ENCODE data around the gene YRDC. TPM values are rescaled to one million over a fixed set of nuclear protein-coding genes. Genes with fewer than 3 reads are reported as not detected.

YRDC gene
- total RNA-seq, 4 donors from 2014 or later = 11.2 to 13.6 (median 11.7) TPM

GRCh38 chr1:37765916-37766664, 41.9 kb downstream of the YRDC start:
- DNase-seq (no peak), ATAC-seq (no peak)
- Histone ChIP-seq H3K27me3 (peaks cover 57 to 58% (median 57%) of the 10 kb centered on the region in 3 donors), H3K4me1 (no peaks in the 10 kb centered on the region), H3K9me3 (no peaks in the 10 kb centered on the region), H3K36me3 (no peaks in the 10 kb centered on the region), H3K4me3 (no peak overlapping the region), H3K27ac (no peak overlapping the region)
- in situ Hi-C loops (cut with MboI; ENCODE audit: low sequenced_read_pairs in 4 of 4) (no loop called here), intact Hi-C loops (cut with DNase I; ENCODE audit: low total_unique reads) (no loop called here)
- TF ChIP-seq POLR2A (IDR thresholded peaks at IDR 0.05) (no peak), CTCF (IDR thresholded peaks at IDR 0.05 in 4 of 5, conservative IDR thresholded peaks at IDR 0.05 in 1 of 5) (no peak)

GRCh38 chr1:37764888-37765441, 43.0 kb downstream of the YRDC start, which contains the start of gene EPHA10:
TSS of gene EPHA10 (minus strand) at chr1:37765120. CDS start at chr1:37765066, 54 bp downstream.
- no peak within 1 kb of the TSS for H3K4me3 ChIP-seq
- TF ChIP-seq CTCF (IDR thresholded peaks at IDR 0.05 in 4 of 5, conservative IDR thresholded peaks at IDR 0.05 in 1 of 5) = no peak
- no peak for TF ChIP-seq POLR2A (IDR thresholded peaks at IDR 0.05)
- no peak within 1 kb of the TSS for H3K27ac ChIP-seq
- H3K4me1 ChIP-seq = no peaks in the 10 kb centered on the region
- ATAC-seq = no peak
- no peaks in the 10 kb centered on the region for H3K36me3 ChIP-seq
- H3K27me3 ChIP-seq = peaks cover 57 to 58% (median 57%) of the 10 kb centered on the region in 3 donors
- intact Hi-C loops (cut with DNase I; ENCODE audit: low total_unique reads) (no loop called here), in situ Hi-C loops (cut with MboI; ENCODE audit: low sequenced_read_pairs in 4 of 4) (no loop called here)
- no peaks in the 10 kb centered on the region for H3K9me3 ChIP-seq
- no peak for DNase-seq

- intact Hi-C loops (cut with DNase I; ENCODE audit: low total_unique reads) (no loop called here), in situ Hi-C loops (cut with MboI; ENCODE audit: low sequenced_read_pairs in 4 of 4) (no loop called here)
- DNase-seq = no peak
- H3K36me3 ChIP-seq = no peaks in the 10 kb centered on the region
- TF ChIP-seq POLR2A (IDR thresholded peaks at IDR 0.05) (no peak), CTCF (IDR thresholded peaks at IDR 0.05 in 4 of 5, conservative IDR thresholded peaks at IDR 0.05 in 1 of 5) (no peak)
- no peaks in the 10 kb centered on the region for H3K9me3 ChIP-seq
- no peaks in the 10 kb centered on the region for H3K4me1 ChIP-seq
- no peak for ATAC-seq
- peaks cover 56 to 57% (median 57%) of the 10 kb centered on the region in 3 donors for H3K27me3 ChIP-seq
- H3K4me3 ChIP-seq = no peak overlapping the region
- H3K27ac ChIP-seq = no peak overlapping the region
These were observed 43.6 kb downstream of the YRDC start for GRCh38 chr1:37764414-37764825.

GRCh38 chr1:37763791-37764413, 44.1 kb downstream of the YRDC start:
- ATAC-seq = no peak
- in situ Hi-C loops (cut with MboI; ENCODE audit: low sequenced_read_pairs in 4 of 4) (no loop called here), intact Hi-C loops (cut with DNase I; ENCODE audit: low total_unique reads) (no loop called here)
- Histone ChIP-seq H3K4me3 (no peak overlapping the region), H3K27me3 (peaks cover 57 to 58% (median 57%) of the 10 kb centered on the region in 3 donors), H3K36me3 (no peaks in the 10 kb centered on the region), H3K27ac (no peak overlapping the region), H3K9me3 (no peaks in the 10 kb centered on the region), H3K4me1 (no peaks in the 10 kb centered on the region)
- TF ChIP-seq POLR2A (IDR thresholded peaks at IDR 0.05) = no peak
- TF ChIP-seq CTCF (IDR thresholded peaks at IDR 0.05 in 4 of 5, conservative IDR thresholded peaks at IDR 0.05 in 1 of 5) = no peak
- DNase-seq = no peak

Measured in gastrocnemius medialis (tissue), 4 donors.